ENCODE data around the gene PROM1.

PROM1 gene

DNA sequence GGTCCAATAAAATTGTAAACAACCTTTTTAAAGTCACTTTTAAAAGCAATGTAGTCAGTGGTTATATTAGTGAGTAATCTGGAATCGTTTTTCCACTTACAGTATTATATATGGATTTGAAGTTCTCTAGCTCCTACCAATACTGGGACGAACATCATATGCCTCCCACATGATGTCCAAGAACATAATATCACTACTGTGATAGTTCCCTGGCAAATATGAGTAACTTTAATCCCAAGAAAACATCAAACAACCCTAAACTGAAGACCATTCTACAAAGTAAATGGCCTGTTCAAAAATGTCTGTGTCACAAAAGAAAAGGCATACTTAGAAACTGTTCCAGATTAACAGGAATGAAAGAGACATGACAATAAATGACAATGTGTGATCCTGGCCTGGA lies 67.3 kb downstream of the PROM1 start:
- Histone ChIP-seq H3K9me2 (replicated peaks; ENCODE audit: insufficient read depth, low read length) (no peaks in the 10 kb centered on the region), H2AFZ (ENCODE audit: low read depth, low read length, severe bottlenecking) (no peak overlapping the region), H3F3A (ENCODE audit: insufficient read depth) (no peaks in the 10 kb centered on the region), H3K79me2 (ENCODE audit: insufficient read depth, low read length) (no peaks in the 10 kb centered on the region), H3K4me3 (ENCODE audit: insufficient read depth, low read length, poor library complexity, severe bottlenecking) (no peak overlapping the region), H3K27me3 (ENCODE audit: low read length) (no peaks in the 10 kb centered on the region), H3K9ac (ENCODE audit: low read length) (no peak overlapping the region), H3K9me3 (ENCODE audit: insufficient read depth, low read length) (no peaks in the 10 kb centered on the region), H3K27ac (ENCODE audit: low read depth, low read length) (no peak overlapping the region), H4K20me1 (ENCODE audit: low read depth, low read length) (no peaks in the 10 kb centered on the region), H3K36me3 (ENCODE audit: low read length) (no peaks in the 10 kb centered on the region), H3K4me2 (ENCODE audit: low read depth, low read length, poor library complexity, severe bottlenecking) (no peak overlapping the region)
- TF ChIP-seq EZH2phosphoT487 (conservative IDR thresholded peaks at IDR 0.05; ENCODE audit: low read length), result no peak

DNA sequence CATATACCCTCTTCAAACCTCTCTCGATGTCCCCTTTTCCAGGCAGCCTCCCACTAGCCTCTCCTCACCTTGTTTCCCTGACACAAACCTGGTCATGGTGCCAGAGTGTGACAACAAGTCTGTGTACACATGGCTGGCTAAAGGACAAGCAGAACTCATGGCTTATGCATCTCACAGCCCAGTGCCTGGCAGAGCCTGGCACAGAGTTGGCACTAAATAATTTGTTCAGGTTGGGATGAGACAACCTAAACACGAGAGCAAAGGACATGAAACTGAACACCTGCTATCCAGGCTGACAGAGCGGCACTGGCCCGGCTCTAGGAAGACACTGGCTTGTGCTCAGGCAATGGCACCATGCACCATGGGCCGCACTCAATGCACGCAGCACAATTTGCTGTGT lies 72.7 kb downstream of the PROM1 start:
- Histone ChIP-seq H3K4me3 (ENCODE audit: insufficient read depth, low read length, poor library complexity, severe bottlenecking) (no peak overlapping the region), H4K20me1 (ENCODE audit: low read depth, low read length) (no peaks in the 10 kb centered on the region), H3K9me3 (ENCODE audit: insufficient read depth, low read length) (no peaks in the 10 kb centered on the region), H3K79me2 (ENCODE audit: insufficient read depth, low read length) (no peaks in the 10 kb centered on the region), H3K27me3 (ENCODE audit: low read length) (0 out of 2 replicates have a peak, but pooled peaks cover 2% of the 10 kb centered on the region), H3K4me2 (ENCODE audit: low read depth, low read length, poor library complexity, severe bottlenecking) (no peak overlapping the region), H3K36me3 (ENCODE audit: low read length) (no peaks in the 10 kb centered on the region), H3K9ac (ENCODE audit: low read length) (no peak overlapping the region), H3K27ac (ENCODE audit: low read depth, low read length) (no peak overlapping the region), H2AFZ (ENCODE audit: low read depth, low read length, severe bottlenecking) (no peak overlapping the region), H3F3A (ENCODE audit: insufficient read depth) (no peaks in the 10 kb centered on the region), H3K9me2 (replicated peaks; ENCODE audit: insufficient read depth, low read length) (no peaks in the 10 kb centered on the region)
- TF ChIP-seq, protein P1, sequence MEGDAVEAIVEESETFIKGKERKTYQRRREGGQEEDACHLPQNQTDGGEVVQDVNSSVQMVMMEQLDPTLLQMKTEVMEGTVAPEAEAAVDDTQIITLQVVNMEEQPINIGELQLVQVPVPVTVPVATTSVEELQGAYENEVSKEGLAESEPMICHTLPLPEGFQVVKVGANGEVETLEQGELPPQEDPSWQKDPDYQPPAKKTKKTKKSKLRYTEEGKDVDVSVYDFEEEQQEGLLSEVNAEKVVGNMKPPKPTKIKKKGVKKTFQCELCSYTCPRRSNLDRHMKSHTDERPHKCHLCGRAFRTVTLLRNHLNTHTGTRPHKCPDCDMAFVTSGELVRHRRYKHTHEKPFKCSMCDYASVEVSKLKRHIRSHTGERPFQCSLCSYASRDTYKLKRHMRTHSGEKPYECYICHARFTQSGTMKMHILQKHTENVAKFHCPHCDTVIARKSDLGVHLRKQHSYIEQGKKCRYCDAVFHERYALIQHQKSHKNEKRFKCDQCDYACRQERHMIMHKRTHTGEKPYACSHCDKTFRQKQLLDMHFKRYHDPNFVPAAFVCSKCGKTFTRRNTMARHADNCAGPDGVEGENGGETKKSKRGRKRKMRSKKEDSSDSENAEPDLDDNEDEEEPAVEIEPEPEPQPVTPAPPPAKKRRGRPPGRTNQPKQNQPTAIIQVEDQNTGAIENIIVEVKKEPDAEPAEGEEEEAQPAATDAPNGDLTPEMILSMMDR (IDR thresholded peaks at IDR 0.05; ENCODE audit: insufficient read depth, low read length, poor library complexity, severe bottlenecking), result no peak
- TF ChIP-seq EZH2phosphoT487 (conservative IDR thresholded peaks at IDR 0.05; ENCODE audit: low read length), result no peak

DNA sequence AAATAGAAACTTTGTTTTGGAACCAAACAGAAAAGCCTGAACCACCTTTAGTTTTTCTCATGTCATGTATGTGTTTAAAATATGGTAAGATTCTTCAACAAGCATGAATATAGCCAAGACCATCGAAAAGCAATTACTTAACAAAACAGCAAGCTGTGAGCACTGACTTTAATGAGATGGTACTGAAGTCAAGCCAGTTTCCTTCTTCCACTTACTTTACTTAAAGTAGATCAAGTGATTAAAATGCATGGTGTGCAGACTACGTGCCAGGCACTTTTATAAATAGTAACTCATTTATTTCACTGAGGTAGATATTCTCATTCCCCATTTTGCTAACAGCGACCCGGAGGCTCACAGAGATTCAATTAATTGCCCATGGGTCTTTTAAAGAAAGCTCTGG lies 74.7 kb downstream of the PROM1 start:
- no peaks in the 10 kb centered on the region for H3K79me2 ChIP-seq (ENCODE audit: insufficient read depth, low read length)
- H3K9me3 ChIP-seq (ENCODE audit: insufficient read depth, low read length), result no peaks in the 10 kb centered on the region
- H3K27ac ChIP-seq (ENCODE audit: low read depth, low read length), result no peak overlapping the region
- H3F3A ChIP-seq (ENCODE audit: insufficient read depth), result no peaks in the 10 kb centered on the region
- no peak overlapping the region for H3K4me2 ChIP-seq (ENCODE audit: low read depth, low read length, poor library complexity, severe bottlenecking)
- H3K9ac ChIP-seq (ENCODE audit: low read length), result no peak overlapping the region
- no peaks in the 10 kb centered on the region for H4K20me1 ChIP-seq (ENCODE audit: low read depth, low read length)
- H3K27me3 ChIP-seq (ENCODE audit: low read length), result 0 out of 2 replicates have a peak, but pooled peaks cover 2% of the 10 kb centered on the region
- H3K9me2 ChIP-seq (replicated peaks; ENCODE audit: insufficient read depth, low read length), result no peaks in the 10 kb centered on the region
- no peak overlapping the region for H3K4me3 ChIP-seq (ENCODE audit: insufficient read depth, low read length, poor library complexity, severe bottlenecking)
- TF ChIP-seq EZH2phosphoT487 (conservative IDR thresholded peaks at IDR 0.05; ENCODE audit: low read length), result no peak
- TF ChIP-seq, protein P1 (IDR thresholded peaks at IDR 0.05; ENCODE audit: insufficient read depth, low read length, poor library complexity, severe bottlenecking), result no peak
- no peak overlapping the region for H2AFZ ChIP-seq (ENCODE audit: low read depth, low read length, severe bottlenecking)
- no peaks in the 10 kb centered on the region for H3K36me3 ChIP-seq (ENCODE audit: low read length)

DNA sequence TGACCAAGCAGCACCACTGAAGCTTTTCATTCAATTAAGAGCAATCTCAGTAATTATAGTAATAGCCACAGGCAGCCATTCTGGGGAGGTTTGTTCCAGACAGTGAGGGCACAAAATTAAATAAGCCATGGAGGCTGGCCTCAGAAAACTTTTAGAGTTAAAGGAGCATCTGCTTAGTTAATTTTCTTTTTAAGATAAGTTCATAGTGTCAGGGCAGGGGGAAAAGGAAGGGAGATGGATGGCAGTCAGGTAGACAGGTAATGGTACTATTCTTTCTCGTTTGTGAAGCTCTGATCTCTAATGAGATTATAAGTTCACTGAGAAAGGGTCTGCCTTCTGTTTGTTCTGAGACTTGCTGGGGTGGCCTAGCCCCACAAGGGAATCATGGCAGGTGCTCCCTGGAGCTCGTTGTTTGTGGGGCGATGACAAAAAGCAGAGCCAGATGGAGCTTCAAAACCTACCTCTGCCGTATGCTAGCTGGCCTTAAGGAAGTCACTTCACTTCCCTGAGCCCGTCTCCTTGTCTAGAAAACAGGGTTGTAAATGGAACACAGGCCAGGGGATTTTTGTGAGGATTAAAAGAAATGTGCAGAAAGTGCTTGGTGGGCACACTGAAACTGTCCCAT lies 76.2 kb downstream of the PROM1 start:
- Histone ChIP-seq H3K9me3 (ENCODE audit: insufficient read depth, low read length) (no peaks in the 10 kb centered on the region), H3K36me3 (ENCODE audit: low read length) (no peaks in the 10 kb centered on the region), H2AFZ (ENCODE audit: low read depth, low read length, severe bottlenecking) (no peak overlapping the region), H3K27ac (ENCODE audit: low read depth, low read length) (no peak overlapping the region), H3K4me2 (ENCODE audit: low read depth, low read length, poor library complexity, severe bottlenecking) (no peak overlapping the region), H3K27me3 (ENCODE audit: low read length) (0 out of 2 replicates have a peak, but pooled peaks cover 2% of the 10 kb centered on the region), H3F3A (ENCODE audit: insufficient read depth) (no peaks in the 10 kb centered on the region), H4K20me1 (ENCODE audit: low read depth, low read length) (no peaks in the 10 kb centered on the region), H3K4me3 (ENCODE audit: insufficient read depth, low read length, poor library complexity, severe bottlenecking) (no peak overlapping the region), H3K79me2 (ENCODE audit: insufficient read depth, low read length) (no peaks in the 10 kb centered on the region), H3K9ac (ENCODE audit: low read length) (no peak overlapping the region), H3K9me2 (replicated peaks; ENCODE audit: insufficient read depth, low read length) (no peaks in the 10 kb centered on the region)
- TF ChIP-seq, protein P1 (IDR thresholded peaks at IDR 0.05; ENCODE audit: insufficient read depth, low read length, poor library complexity, severe bottlenecking), result no peak
- no peak for TF ChIP-seq EZH2phosphoT487 (conservative IDR thresholded peaks at IDR 0.05; ENCODE audit: low read length)
